Stimulated activated CD4-positive, alpha-beta T cell treated with anti-CD3 and anti-CD28 coated beads, Interleukin-15, amount 100 ng/mL, for 48 hours (primary cell): Measurements from ENCODE around the gene MYBPC2.
"Not testable (repeated sequence)": the region's sequence is repeated elsewhere in the genome, so short reads cannot be mapped to it uniquely, and the experiment has no call there.

Experiments used
- DNase-seq, 2 donors: peaks; one replicate each; pipeline ENCODE4 v3.0.0-alpha.2; 2020; ENCODE audit warnings: low read depth in 2 of 2

MYBPC2 gene

GRCh38 chr19:50428772-50429463 lies 3.8 kb upstream of the MYBPC2 start:
- no peak for DNase-seq

GRCh38 chr19:50430888-50431342 lies 1.8 kb upstream of the MYBPC2 start:
- no peak for DNase-seq

- peak; percentile 76 to 80 for DNase-seq
Measured at GRCh38 chr19:50431343-50432220, 1.1 kb upstream of the MYBPC2 start.

GRCh38 chr19:50433201-50434180 lies 799 bp downstream of the MYBPC2 start:
- no peak for DNase-seq

- no peak for DNase-seq
Measured at GRCh38 chr19:50434525-50434924, 1.8 kb downstream of the MYBPC2 start.

GRCh38 chr19:50435221-50435620 lies 2.5 kb downstream of the MYBPC2 start:
- DNase-seq: no peak

- no peak for DNase-seq
Measured at GRCh38 chr19:50435627-50436026, 2.9 kb downstream of the MYBPC2 start.

- DNase-seq: no peak
Measured at GRCh38 chr19:50437862-50438449, 5.3 kb downstream of the MYBPC2 start.

- DNase-seq: not testable (repeated sequence)
Measured at GRCh38 chr19:50439130-50439529, 6.4 kb downstream of the MYBPC2 start.

- no peak for DNase-seq
Measured at GRCh38 chr19:50444059-50444458, 11.4 kb downstream of the MYBPC2 start.

- no peak for DNase-seq
Measured at GRCh38 chr19:50447053-50447452, 14.4 kb downstream of the MYBPC2 start.

GRCh38 chr19:50447750-50448149 lies 15.1 kb downstream of the MYBPC2 start:
- DNase-seq: no peak

GRCh38 chr19:50449236-50449899 lies 16.7 kb downstream of the MYBPC2 start:
- no peak for DNase-seq

- DNase-seq: no peak
Measured at GRCh38 chr19:50450369-50451222, 17.9 kb downstream of the MYBPC2 start.

- DNase-seq: no peak
Measured at GRCh38 chr19:50451223-50451534, 18.5 kb downstream of the MYBPC2 start.

- no peak for DNase-seq
Measured at GRCh38 chr19:50453243-50453642, 20.6 kb downstream of the MYBPC2 start.

- DNase-seq: no peak
Measured at GRCh38 chr19:50455992-50456391, 23.3 kb downstream of the MYBPC2 start.

- DNase-seq: no peak
Measured at GRCh38 chr19:50457300-50457699, 24.6 kb downstream of the MYBPC2 start.

GRCh38 chr19:50458396-50459066 lies 25.8 kb downstream of the MYBPC2 start:
- no peak for DNase-seq

GRCh38 chr19:50459067-50459456 lies 26.4 kb downstream of the MYBPC2 start:
- no peak for DNase-seq
